Measurements from ENCODE around the gene TNRC18. TPM values are rescaled to one million over a fixed set of nuclear protein-coding genes. Genes with fewer than 3 reads are reported as not detected.

TNRC18 gene
- total RNA-seq, 6 experiments from 2014 or later = 70.6 to 87.1 (median 79.9) TPM

DNA sequence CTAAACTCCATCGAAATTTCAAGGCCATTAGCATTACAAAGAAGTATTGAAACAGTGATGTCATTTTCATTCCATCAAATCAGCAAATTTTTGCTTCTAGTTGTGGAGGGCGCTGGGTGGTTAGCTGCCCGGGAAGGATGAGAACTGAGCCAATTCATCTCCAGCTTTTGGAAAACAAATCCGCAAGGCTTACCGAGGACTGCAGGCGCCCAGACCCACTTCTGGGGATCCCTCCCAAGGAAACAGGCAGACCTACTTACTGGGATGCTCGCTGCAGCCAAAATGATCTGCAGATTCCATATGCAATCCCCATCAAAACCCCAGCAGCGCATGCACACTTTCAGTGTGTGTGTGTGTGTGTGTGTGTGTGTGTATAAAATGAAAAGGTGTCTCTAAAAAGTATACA is 19.2 kb downstream of the TNRC18 start:
- Mint-ChIP-seq H3K27me3 (ENCODE audit: insufficient read depth) (no peaks in the 10 kb centered on the region; the same call in 1 of the 2 replicates), H3K4me3 (no peak overlapping the region), H3K27ac (no peak overlapping the region), H3K36me3 (ENCODE audit: low read depth) (peaks cover 22% of the 10 kb centered on the region), H3K9me3 (no peaks in the 10 kb centered on the region), H3K4me1 (ENCODE audit: low read depth) (peaks cover 12% of the 10 kb centered on the region)
- DNase-seq = no peak
- TF ChIP-seq, protein P1, sequence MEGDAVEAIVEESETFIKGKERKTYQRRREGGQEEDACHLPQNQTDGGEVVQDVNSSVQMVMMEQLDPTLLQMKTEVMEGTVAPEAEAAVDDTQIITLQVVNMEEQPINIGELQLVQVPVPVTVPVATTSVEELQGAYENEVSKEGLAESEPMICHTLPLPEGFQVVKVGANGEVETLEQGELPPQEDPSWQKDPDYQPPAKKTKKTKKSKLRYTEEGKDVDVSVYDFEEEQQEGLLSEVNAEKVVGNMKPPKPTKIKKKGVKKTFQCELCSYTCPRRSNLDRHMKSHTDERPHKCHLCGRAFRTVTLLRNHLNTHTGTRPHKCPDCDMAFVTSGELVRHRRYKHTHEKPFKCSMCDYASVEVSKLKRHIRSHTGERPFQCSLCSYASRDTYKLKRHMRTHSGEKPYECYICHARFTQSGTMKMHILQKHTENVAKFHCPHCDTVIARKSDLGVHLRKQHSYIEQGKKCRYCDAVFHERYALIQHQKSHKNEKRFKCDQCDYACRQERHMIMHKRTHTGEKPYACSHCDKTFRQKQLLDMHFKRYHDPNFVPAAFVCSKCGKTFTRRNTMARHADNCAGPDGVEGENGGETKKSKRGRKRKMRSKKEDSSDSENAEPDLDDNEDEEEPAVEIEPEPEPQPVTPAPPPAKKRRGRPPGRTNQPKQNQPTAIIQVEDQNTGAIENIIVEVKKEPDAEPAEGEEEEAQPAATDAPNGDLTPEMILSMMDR (IDR thresholded peaks at IDR 0.05) = no peak

DNA sequence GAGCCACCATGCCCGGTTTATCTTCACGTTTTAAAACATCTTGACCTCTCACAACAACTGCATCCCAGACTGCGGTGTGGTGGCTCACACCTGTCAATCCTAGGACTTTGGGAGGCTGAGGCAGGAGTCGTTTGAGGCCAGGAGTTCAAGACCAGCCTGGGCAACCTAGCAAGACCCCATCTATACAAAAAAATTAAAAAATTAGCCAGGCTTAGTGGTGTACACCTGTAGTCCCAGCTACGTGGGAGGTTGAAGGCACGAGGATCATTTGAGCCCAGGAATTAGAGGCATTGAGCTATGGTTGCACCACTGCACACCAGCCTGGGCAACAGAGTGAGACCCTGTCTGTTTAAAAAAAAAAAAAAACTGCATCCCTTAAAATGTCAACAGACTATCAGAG is 20.2 kb downstream of the TNRC18 start:
- TF ChIP-seq, protein P1 (IDR thresholded peaks at IDR 0.05) = no peak
- Mint-ChIP-seq H3K4me3 (no peak overlapping the region), H3K9me3 (no peaks in the 10 kb centered on the region), H3K4me1 (ENCODE audit: low read depth) (peaks cover 3% of the 10 kb centered on the region), H3K27me3 (ENCODE audit: insufficient read depth) (peaks cover 2% of the 10 kb centered on the region; the same call in 1 of the 2 replicates), H3K27ac (no peak overlapping the region), H3K36me3 (ENCODE audit: low read depth) (peaks cover 13% of the 10 kb centered on the region)
- no peak for DNase-seq

DNA sequence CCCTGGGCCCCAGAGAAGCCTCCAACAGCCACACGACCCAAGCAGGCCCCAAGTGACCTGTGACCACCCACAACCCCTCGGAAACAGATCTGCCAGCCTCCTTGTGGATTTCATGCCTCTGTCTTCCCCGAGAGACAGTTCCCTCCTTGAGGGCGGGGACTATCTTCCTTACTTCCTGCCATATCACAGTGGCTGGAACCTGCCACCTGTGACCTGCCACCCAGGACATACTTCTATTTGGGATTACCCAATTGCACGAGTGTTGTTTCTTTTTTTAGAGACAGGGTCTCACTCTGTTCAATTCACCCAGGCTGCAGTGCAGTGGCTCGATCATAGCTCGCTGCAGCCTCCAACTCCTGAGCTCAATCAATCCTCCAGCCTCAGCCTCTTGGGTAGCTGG is 25.9 kb downstream of the TNRC18 start:
- Mint-ChIP-seq H3K27ac (peak overlapping the region; percentile 94), H3K27me3 (ENCODE audit: insufficient read depth) (peaks cover 2% of the 10 kb centered on the region; the same call in 1 of the 2 replicates), H3K9me3 (no peaks in the 10 kb centered on the region; the same call in 1 of the 2 replicates), H3K36me3 (ENCODE audit: low read depth) (peaks cover 22% of the 10 kb centered on the region), H3K4me1 (ENCODE audit: low read depth) (peaks cover 13% of the 10 kb centered on the region), H3K4me3 (peak overlapping the region; percentile 81)
- no peak for DNase-seq
- TF ChIP-seq, protein P1 (IDR thresholded peaks at IDR 0.05) = no peak

DNA sequence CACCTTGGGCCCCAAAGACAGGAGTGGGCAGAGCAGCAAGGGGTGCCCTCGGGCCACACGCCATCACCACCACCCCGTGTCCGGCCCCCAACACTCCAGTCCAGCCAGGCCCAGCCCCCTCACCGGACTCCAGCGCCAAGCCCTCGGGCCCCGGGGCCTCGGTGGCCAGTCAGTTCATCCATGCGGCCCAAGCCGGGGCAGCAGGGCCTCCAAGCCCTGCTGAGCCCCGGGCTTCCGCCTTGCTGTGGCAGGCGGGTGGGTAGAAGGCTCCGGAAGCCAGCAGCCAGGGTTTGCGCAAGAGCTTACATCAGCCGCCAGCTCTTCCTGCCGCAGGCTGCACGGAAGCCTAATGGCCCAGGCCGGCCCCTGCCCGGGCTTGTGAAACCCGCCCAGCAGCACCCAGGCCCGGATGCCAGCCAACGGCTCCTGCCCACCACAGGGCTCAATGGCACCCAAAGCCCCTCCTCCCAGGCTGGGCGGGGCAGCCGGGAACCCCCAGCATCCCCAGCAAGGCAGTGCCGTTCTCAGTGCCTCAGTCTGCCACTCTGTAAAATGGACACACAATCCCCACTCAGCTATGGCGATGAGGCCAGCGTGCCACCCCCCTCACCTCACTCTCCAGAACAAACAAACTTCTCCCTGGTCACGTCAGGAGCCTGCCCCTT is 26.5 kb downstream of the TNRC18 start:
- peak overlapping the region; percentile 94 for H3K27ac Mint-ChIP-seq

DNA sequence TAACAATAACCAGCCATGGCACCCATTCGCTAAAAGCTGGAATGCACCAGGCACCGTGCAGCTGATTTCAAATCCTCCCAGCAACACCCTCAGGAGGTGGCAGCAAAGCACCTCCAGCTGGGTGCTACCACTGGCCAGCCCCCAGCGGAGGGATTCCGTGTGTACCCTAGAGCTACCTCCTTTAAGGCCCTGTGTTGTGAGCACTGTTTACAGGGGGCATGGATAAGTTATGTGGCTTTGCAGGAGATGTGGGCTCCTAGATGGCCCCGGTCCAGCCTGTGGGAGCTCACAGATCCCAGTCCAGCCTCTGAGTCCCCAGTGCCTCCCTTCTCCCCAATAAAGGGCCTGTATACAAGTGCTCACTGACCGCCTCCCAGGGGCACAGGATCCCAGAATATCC is 27.1 kb downstream of the TNRC18 start:
- no peak for DNase-seq
- H3K27me3 Mint-ChIP-seq (ENCODE audit: insufficient read depth) = peaks cover 2% of the 10 kb centered on the region; the same call in 1 of the 2 replicates

More for the DNA sequence above, 26.5 kb downstream of the TNRC18 start:
- H3K36me3 Mint-ChIP-seq (ENCODE audit: low read depth) = peaks cover 22% of the 10 kb centered on the region
- TF ChIP-seq, protein P1 (IDR thresholded peaks at IDR 0.05) = no peak
- peak; percentile 91 for DNase-seq
- H3K27me3 Mint-ChIP-seq (ENCODE audit: insufficient read depth) = peaks cover 2% of the 10 kb centered on the region; the same call in 1 of the 2 replicates
- H3K4me1 Mint-ChIP-seq (ENCODE audit: low read depth) = peaks cover 13% of the 10 kb centered on the region
- no peaks in the 10 kb centered on the region; the same call in 1 of the 2 replicates for H3K9me3 Mint-ChIP-seq
- peak overlapping the region; percentile 81 for H3K4me3 Mint-ChIP-seq

More for the DNA sequence above, 27.1 kb downstream of the TNRC18 start:
- Mint-ChIP-seq H3K9me3 (no peaks in the 10 kb centered on the region; the same call in 1 of the 2 replicates), H3K4me1 (ENCODE audit: low read depth) (peaks cover 13% of the 10 kb centered on the region), H3K36me3 (ENCODE audit: low read depth) (peaks cover 21% of the 10 kb centered on the region), H3K4me3 (peak overlapping the region; percentile 76), H3K27ac (peak overlapping the region; percentile 94)
- TF ChIP-seq, protein P1 (IDR thresholded peaks at IDR 0.05) = no peak; the same call in 1 of the 2 replicates

Data from HFFc6 (cell line).